K562 (cell line): ENCODE data around the gene WASHC4.

Experiments
- HCFC1 ChIP-seq: IDR thresholded peaks from 2 replicates; pipeline ENCODE4 v1.6.1; 2012; ENCODE audit warnings: low read depth, low read length, improper control_type of control experiment
- HNRNPK ChIP-seq: fragments of 200-400 bp; formaldehyde crosslinking; IDR thresholded peaks from one replicate; pipeline ENCODE4 v1.6.1; 2018; ENCODE audit warnings: mild to moderate bottlenecking, low read depth, low read length; ENCODE audit not compliant: poor library complexity, severe bottlenecking
- RAD51 ChIP-seq: fragments of 450-650 bp; IDR thresholded peaks from 2 replicates; pipeline ENCODE4 v1.7.1; 2016; ENCODE audit warnings: low read depth, mild to moderate bottlenecking, borderline replicate concordance
- RNF2 ChIP-seq: sonication (generic); IDR thresholded peaks from 2 replicates; pipeline ENCODE4 v1.6.1; 2016

DNA sequence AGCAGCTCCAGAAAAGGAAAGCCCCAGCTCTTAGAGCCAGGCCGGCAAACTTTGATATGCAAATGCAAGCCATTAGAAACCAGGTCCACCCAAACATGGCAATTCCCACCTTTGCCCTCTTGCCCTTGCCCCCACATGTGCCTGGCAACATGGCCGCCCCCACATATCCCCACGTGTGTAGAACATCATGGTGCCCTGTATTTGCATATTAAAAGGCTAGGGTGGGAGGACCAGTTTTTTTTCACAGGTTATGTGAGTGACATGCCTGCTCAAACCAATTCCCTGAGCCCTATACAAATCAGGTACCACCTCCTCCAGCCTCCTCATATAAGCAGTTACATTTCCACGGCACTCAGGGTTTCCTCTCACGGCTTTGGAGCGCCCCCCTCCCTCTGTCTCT lies 17.2 kb upstream of the WASHC4 start:
- TF ChIP-seq RNF2 (no peak), HCFC1 (no peak), HNRNPK (no peak), RAD51 (no peak)
